ENCODE data around the gene CUEDC2.

The CUEDC2 gene

GRCh38 chr10:102451105-102451969, 19.0 kb upstream of the CUEDC2 start, which contains the start of gene C10orf95 (continued):
- no peak for TF ChIP-seq PRDM2 (tag by site-specific recombination; IDR thresholded peaks at IDR 0.05; ENCODE audit: borderline replicate concordance)
- no peak for TF ChIP-seq SALL2 (tag by site-specific recombination; IDR thresholded peaks at IDR 0.05; ENCODE audit: borderline replicate concordance)
- TF ChIP-seq ZNF169 (tag by site-specific recombination; IDR thresholded peaks at IDR 0.05) = no peak
- no peak for TF ChIP-seq ZBTB48 (tag by site-specific recombination; IDR thresholded peaks at IDR 0.05)
- no peak for TF ChIP-seq ATF2 (tag by site-specific recombination; IDR thresholded peaks at IDR 0.05; ENCODE audit: low read depth)
- TF ChIP-seq ZIC2 (tag by site-specific recombination; IDR thresholded peaks at IDR 0.05) = no peak
- no peak for TF ChIP-seq ZNF544 (tag by site-specific recombination; IDR thresholded peaks at IDR 0.05)
- TF ChIP-seq ZNF776 (tag by site-specific recombination; IDR thresholded peaks at IDR 0.05; ENCODE audit: borderline replicate concordance) = no peak
- no peak for TF ChIP-seq ZNF155 (tag by site-specific recombination; IDR thresholded peaks at IDR 0.05)
- TF ChIP-seq ZNF366 (tag by site-specific recombination; conservative IDR thresholded peaks at IDR 0.05) = no peak
- TF ChIP-seq ZNF660 (tag by site-specific recombination; IDR thresholded peaks at IDR 0.05) = no peak
- TF ChIP-seq ZNF692 (tag by site-specific recombination; IDR thresholded peaks at IDR 0.05) = 0 out of 2 replicates have a peak, but pooled peaks have one; percentile 18
- TF ChIP-seq EGR2 (tag by site-specific recombination; IDR thresholded peaks at IDR 0.05; ENCODE audit: low read depth) = no peak
- no peak for TF ChIP-seq YY2 (tag by site-specific recombination; IDR thresholded peaks at IDR 0.05)
- no peak for TF ChIP-seq ZNF621 (tag by site-specific recombination; IDR thresholded peaks at IDR 0.05)
- TF ChIP-seq ZNF518A (tag by site-specific recombination; conservative IDR thresholded peaks at IDR 0.05; ENCODE audit: low read depth) = no peak
- peak; percentile 19 for TF ChIP-seq GLIS2 (tag by site-specific recombination; IDR thresholded peaks at IDR 0.05)
- peak; percentile 90 for TF ChIP-seq ZNF341 (tag by site-specific recombination; IDR thresholded peaks at IDR 0.05; ENCODE audit: low read depth)
- TF ChIP-seq ZFP3 (tag by site-specific recombination; IDR thresholded peaks at IDR 0.05; ENCODE audit: low read depth) = no peak
- TF ChIP-seq ZEB2 (tag by site-specific recombination; IDR thresholded peaks at IDR 0.05) = 0 out of 2 replicates have a peak, but pooled peaks have one; percentile 48
- TF ChIP-seq ZNF626 (tag by site-specific recombination; IDR thresholded peaks at IDR 0.05) = no peak
- TF ChIP-seq HOXA7 (CRISPR knock-in tag; IDR thresholded peaks at IDR 0.05; ENCODE audit: borderline replicate concordance) = no peak
- TF ChIP-seq ZNF510 (tag by site-specific recombination; IDR thresholded peaks at IDR 0.05; ENCODE audit: insufficient replicate concordance) = no peak
- TF ChIP-seq ZNF335 (tag by site-specific recombination; conservative IDR thresholded peaks at IDR 0.05) = peak; percentile 33
- peak; percentile 65 for TF ChIP-seq ZBTB20 (tag by site-specific recombination; IDR thresholded peaks at IDR 0.05)
- TF ChIP-seq KLF8 (tag by site-specific recombination; IDR thresholded peaks at IDR 0.05) = peak; percentile 9; the same call in 1 of the 2 replicates
